Right lobe of liver (tissue), 4 donors: ENCODE measurements around the gene DRD1.

ENCODE experiments used
- POLR2A ChIP-seq: fragments of 450-650 bp; IDR thresholded peaks from one replicate; pipeline ENCODE4 v1.6.1; 2017; ENCODE audit warnings: antibody characterized with exemption, mild to moderate bottlenecking
- TF ChIP-seq, protein P1 (sequence below), 4 donors: fragments of 200-600 bp in 3 of 4; fragments of 450-650 bp in 1 of 4; IDR thresholded peaks; one replicate each; pipeline versions ENCODE4 v1.5.1 to v1.8.0; 2016 to 2022; ENCODE audit warnings: antibody characterized with exemption in 4 of 4, mild to moderate bottlenecking in 2 of 4
- donor health status: DM: no; HTN: no; CAD: no.
- donor health status: DM: no; HTN: no; CAD: no.
- donor health status: DM: no; HTN: yes; CAD: no.

DNA sequence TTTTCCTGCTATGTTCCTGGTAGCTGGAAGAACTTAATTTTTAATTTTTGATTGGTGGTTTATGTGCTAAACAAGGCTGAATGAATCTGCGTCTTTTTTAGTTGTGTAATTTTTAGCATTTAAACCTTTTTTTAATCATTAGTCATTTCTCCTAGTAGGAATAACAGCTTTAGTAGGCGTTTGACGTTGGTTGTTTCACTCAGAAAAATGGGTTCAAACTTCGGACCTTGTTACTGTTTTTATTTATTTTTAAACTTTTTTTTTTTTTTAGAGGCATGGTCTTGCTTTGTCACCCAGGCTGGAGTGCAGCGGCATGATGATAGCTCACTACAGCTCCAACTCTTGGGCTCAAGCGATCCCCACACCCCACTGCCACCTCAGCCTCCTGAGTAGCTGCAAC is 47.2 kb upstream of the DRD1 start:
- TF ChIP-seq, protein P1, sequence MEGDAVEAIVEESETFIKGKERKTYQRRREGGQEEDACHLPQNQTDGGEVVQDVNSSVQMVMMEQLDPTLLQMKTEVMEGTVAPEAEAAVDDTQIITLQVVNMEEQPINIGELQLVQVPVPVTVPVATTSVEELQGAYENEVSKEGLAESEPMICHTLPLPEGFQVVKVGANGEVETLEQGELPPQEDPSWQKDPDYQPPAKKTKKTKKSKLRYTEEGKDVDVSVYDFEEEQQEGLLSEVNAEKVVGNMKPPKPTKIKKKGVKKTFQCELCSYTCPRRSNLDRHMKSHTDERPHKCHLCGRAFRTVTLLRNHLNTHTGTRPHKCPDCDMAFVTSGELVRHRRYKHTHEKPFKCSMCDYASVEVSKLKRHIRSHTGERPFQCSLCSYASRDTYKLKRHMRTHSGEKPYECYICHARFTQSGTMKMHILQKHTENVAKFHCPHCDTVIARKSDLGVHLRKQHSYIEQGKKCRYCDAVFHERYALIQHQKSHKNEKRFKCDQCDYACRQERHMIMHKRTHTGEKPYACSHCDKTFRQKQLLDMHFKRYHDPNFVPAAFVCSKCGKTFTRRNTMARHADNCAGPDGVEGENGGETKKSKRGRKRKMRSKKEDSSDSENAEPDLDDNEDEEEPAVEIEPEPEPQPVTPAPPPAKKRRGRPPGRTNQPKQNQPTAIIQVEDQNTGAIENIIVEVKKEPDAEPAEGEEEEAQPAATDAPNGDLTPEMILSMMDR (IDR thresholded peaks at IDR 0.05) = no peak
- no peak for TF ChIP-seq POLR2A
